H9 (cell line): ENCODE data around the gene ZNF44. TPM values are rescaled to one million over a fixed set of nuclear protein-coding genes. Genes with fewer than 3 reads are reported as not detected.

Source experiments
- DNase-seq: peaks from one replicate; pipeline ENCODE4 v3.0.0-alpha.2; 2017
- H2AFZ ChIP-seq: one replicate; pipeline ENCODE4 v1.6.1; 2013; ENCODE audit warnings: mild to moderate bottlenecking, low read length, control low read depth, moderate library complexity
- H2AK5ac ChIP-seq: 2 replicates; pipeline ENCODE4 v1.6.1; 2013; ENCODE audit warnings: low read length, control low read depth, mixed read lengths; ENCODE audit not compliant: insufficient read length
- H2BK120ac ChIP-seq: one replicate; pipeline ENCODE4 v1.6.1; 2013; ENCODE audit warnings: low read depth, mild to moderate bottlenecking, low read length, control low read depth, inconsistent platforms; ENCODE audit not compliant: poor library complexity, severe bottlenecking
- H2BK12ac ChIP-seq: 2 replicates; pipeline ENCODE4 v1.6.1; 2013; ENCODE audit warnings: low read length, control low read depth, mixed read lengths, low read depth; ENCODE audit not compliant: insufficient read length
- H2BK15ac ChIP-seq: 2 replicates; pipeline ENCODE4 v1.6.1; 2013; ENCODE audit warnings: low read depth, low read length, control low read depth
- H2BK20ac ChIP-seq: one replicate; pipeline ENCODE4 v1.6.1; 2013; ENCODE audit warnings: low read depth, mild to moderate bottlenecking, low read length, control low read depth, inconsistent platforms; ENCODE audit not compliant: poor library complexity, severe bottlenecking
- H2BK5ac ChIP-seq: 2 replicates; pipeline ENCODE4 v1.6.1; 2013; ENCODE audit warnings: low read length, control low read depth, mixed read lengths; ENCODE audit not compliant: insufficient read length
- H3K14ac ChIP-seq: 2 replicates; pipeline ENCODE4 v1.6.1; 2013; ENCODE audit warnings: low read length, control low read depth; ENCODE audit not compliant: insufficient read depth
- H3K18ac ChIP-seq: 2 replicates; pipeline ENCODE4 v1.6.1; 2013; ENCODE audit warnings: low read depth, mild to moderate bottlenecking, mixed read lengths, low read length, control low read depth; ENCODE audit not compliant: insufficient read length
- H3K23ac ChIP-seq: 2 replicates; pipeline ENCODE4 v1.6.1; 2013; ENCODE audit warnings: low read length, control low read depth, mixed read lengths, low read depth; ENCODE audit not compliant: insufficient read length
- H3K23me2 ChIP-seq: 2 replicates; pipeline ENCODE4 v1.6.1; 2013; ENCODE audit warnings: low read depth, mild to moderate bottlenecking, mixed read lengths, low read length, control low read depth; ENCODE audit not compliant: insufficient read length, poor library complexity, severe bottlenecking
- H3K27ac ChIP-seq: 2 replicates; pipeline ENCODE4 v1.5.1; 2013; ENCODE audit warnings: low read length, control low read depth, mixed read lengths, low read depth; ENCODE audit not compliant: insufficient read length
- H3K27me3 ChIP-seq: 2 replicates; pipeline ENCODE4 v1.6.1; 2013; ENCODE audit warnings: low read length, control low read depth, inconsistent platforms; ENCODE audit not compliant: insufficient read depth
- H3K4ac ChIP-seq: 2 replicates; pipeline ENCODE4 v1.6.1; 2013; ENCODE audit warnings: low read depth, mild to moderate bottlenecking, control low read depth, inconsistent platforms, low read length, moderate library complexity
- H3K4me1 ChIP-seq: 2 replicates; pipeline ENCODE4 v1.6.1; 2013; ENCODE audit warnings: low read length, control low read depth, inconsistent platforms; ENCODE audit not compliant: insufficient read depth
- H3K4me2 ChIP-seq: 2 replicates; pipeline ENCODE4 v1.6.1; 2013; ENCODE audit warnings: low read length, control low read depth, mixed read lengths; ENCODE audit not compliant: insufficient read length, insufficient read depth
- H3K56ac ChIP-seq: 2 replicates; pipeline ENCODE4 v1.6.1; 2013; ENCODE audit warnings: low read depth, mild to moderate bottlenecking, mixed read lengths, low read length, control low read depth; ENCODE audit not compliant: insufficient read length
- H3K79me1 ChIP-seq: 2 replicates; pipeline ENCODE4 v1.6.1; 2013; ENCODE audit warnings: low read depth, mild to moderate bottlenecking, moderate library complexity, low read length, control low read depth, inconsistent platforms; ENCODE audit not compliant: insufficient read depth, poor library complexity, severe bottlenecking
- H3K79me2 ChIP-seq: 2 replicates; pipeline ENCODE4 v1.6.1; 2013; ENCODE audit warnings: low read length, control low read depth, inconsistent platforms; ENCODE audit not compliant: insufficient read depth
- H3K9ac ChIP-seq: 2 replicates; pipeline ENCODE4 v1.6.1; 2013; ENCODE audit warnings: low read length, control low read depth, mixed read lengths; ENCODE audit not compliant: insufficient read length; ENCODE audit errors: extremely low read depth
- H3K9me3 ChIP-seq: one replicate; pipeline ENCODE4 v1.6.1; 2013; ENCODE audit warnings: low read depth, low read length, inconsistent platforms; ENCODE audit not compliant: control insufficient read depth
- H3T11ph ChIP-seq: one replicate; pipeline ENCODE4 v1.6.1; 2013; ENCODE audit warnings: mild to moderate bottlenecking, low read length, control low read depth, inconsistent platforms
- H4K20me1 ChIP-seq: one replicate; pipeline ENCODE4 v1.6.1; 2013; ENCODE audit not compliant: control insufficient read depth, insufficient read length, insufficient read depth
- H4K5ac ChIP-seq: 2 replicates; pipeline ENCODE4 v1.6.1; 2013; ENCODE audit warnings: low read depth, mild to moderate bottlenecking, mixed read lengths, low read length, control low read depth; ENCODE audit not compliant: insufficient read length
- H4K8ac ChIP-seq: replicated peaks from 2 replicates; pipeline ENCODE4 v1.6.1; 2013; ENCODE audit warnings: low read length, control low read depth, mixed read lengths, low read depth; ENCODE audit not compliant: insufficient read length
- H4K91ac ChIP-seq: 2 replicates; pipeline ENCODE4 v1.6.1; 2013; ENCODE audit warnings: low read depth, mild to moderate bottlenecking, moderate library complexity, mixed read lengths, low read length, control low read depth; ENCODE audit not compliant: insufficient read length
- H3K27ac Mint-ChIP-seq, 3 experiments: 2 replicates in 2 of 3; 3 replicates in 1 of 3; pipeline ENCODE4 v1.8.0; 2020 to 2021; ENCODE audit warnings: mixed read lengths in 3 of 3, mild to moderate bottlenecking in 1 of 3, moderate library complexity in 1 of 3
- H3K27me3 Mint-ChIP-seq: 2 replicates; pipeline ENCODE4 v1.8.0; 2021; ENCODE audit warnings: low read depth, mild to moderate bottlenecking, moderate library complexity, mixed read lengths
- H3K36me3 Mint-ChIP-seq, 3 experiments: 2 replicates in 2 of 3; 3 replicates in 1 of 3; pipeline ENCODE4 v1.8.0; 2020 to 2021; ENCODE audit warnings: low read depth in 3 of 3, mixed read lengths in 3 of 3; ENCODE audit not compliant: insufficient read depth in 1 of 3
- H3K4me1 Mint-ChIP-seq, 2 experiments: 2 replicates each; pipeline ENCODE4 v1.8.0; 2020; ENCODE audit warnings: mixed read lengths in 2 of 2
- H3K4me3 Mint-ChIP-seq, 2 experiments: 2 replicates in 1 of 2; 3 replicates in 1 of 2; pipeline ENCODE4 v1.8.0; 2020 to 2021; ENCODE audit warnings: mild to moderate bottlenecking in 2 of 2, mixed read lengths in 2 of 2, moderate library complexity in 1 of 2
- H3K9me3 Mint-ChIP-seq, 2 experiments: 2 replicates in 1 of 2; 3 replicates in 1 of 2; pipeline ENCODE4 v1.8.0; 2020; ENCODE audit warnings: mild to moderate bottlenecking in 2 of 2, mixed read lengths in 2 of 2, moderate library complexity in 1 of 2
- WGBS: extraction: QIAGEN DNeasy Blood & Tissue Kit; methylation state at CpG from one replicate; pipeline ENCODE4 v1.1.7; 2013; ENCODE audit warnings: missing lambda C conversion rate, low lambda C conversion rate, mixed read lengths; ENCODE audit not compliant: insufficient read length; ENCODE audit errors: extremely low coverage; 5-methylcytosine and 5-hydroxymethylcytosine counted together
- total RNA-seq: library from RNA; stranded (reverse); gene quantifications from 2 replicates; pipeline ENCODE4 v1.2.1, GENCODE V29; 2021
- TF ChIP-seq, protein P1 (sequence below): fragments of 200-600 bp; sonication (generic); conservative IDR thresholded peaks from 3 replicates; pipeline ENCODE4 v1.8.0; 2021; ENCODE audit warnings: antibody characterized with exemption, mild to moderate bottlenecking

ZNF44 gene
- total RNA-seq, 1 experiment from 2014 or later = 6.9 TPM

DNA sequence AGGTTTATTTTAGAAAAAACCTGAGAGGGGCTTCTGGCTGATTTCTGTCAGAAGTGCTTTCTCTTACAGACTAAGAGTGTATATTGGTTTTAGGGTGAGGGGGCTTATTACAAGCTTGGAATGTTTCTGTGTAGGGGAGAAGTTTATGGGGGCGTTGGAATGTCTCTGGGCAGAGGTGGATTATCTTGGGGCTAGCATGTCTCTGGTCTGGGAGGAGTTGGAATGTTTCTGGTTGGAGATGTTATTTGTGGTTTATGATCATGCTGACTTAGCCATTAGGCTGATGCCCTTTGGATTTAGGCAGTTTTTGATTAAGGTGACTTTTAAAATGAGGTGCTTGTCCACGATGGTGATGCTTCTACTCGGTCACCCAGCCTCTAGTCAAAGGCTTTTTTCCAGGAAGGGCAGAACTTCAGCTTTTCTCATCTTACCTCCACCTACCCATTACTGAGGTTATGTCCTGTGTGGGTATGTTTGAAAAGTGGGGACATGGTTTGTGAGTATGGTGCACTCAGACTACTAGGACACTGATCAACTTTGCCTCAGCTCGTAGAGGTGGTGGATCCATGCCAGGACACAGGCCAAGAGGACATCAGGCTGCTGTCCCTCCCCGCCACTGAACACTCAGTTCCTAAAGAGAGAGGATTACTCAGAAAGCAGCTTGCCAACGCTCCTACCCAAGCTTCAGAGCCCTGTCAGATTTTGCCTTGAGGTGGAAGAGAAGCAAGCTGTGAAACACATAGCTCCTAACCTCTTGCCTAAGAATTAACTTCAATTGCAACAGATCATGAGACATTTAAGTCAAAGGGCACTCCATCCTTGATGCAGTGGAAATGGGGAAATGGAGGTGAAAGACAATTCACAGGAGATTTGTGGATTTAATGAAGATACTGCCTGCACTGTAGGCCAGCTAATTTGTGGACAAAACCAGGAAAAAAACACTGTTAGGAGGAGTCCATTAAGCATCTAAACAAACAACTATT, 63.6 kb downstream of the ZNF44 start:
- Mint-ChIP-seq H3K4me3 (no peak overlapping the region), H3K9me3 (peaks cover 76 to 80% of the 10 kb centered on the region in 2 experiments), H3K27ac (no peak overlapping the region), H3K27me3 (peaks cover 2% of the 10 kb centered on the region), H3K36me3 (peaks cover 21 to 41% (median 37%) of the 10 kb centered on the region in 3 experiments), H3K4me1 (peaks cover 2 to 19% of the 10 kb centered on the region in 2 experiments; a peak in 2 of 4 replicates)
- no peak overlapping the region for H2BK20ac ChIP-seq
- H2BK12ac ChIP-seq = no peak overlapping the region
- no peak overlapping the region for H2BK120ac ChIP-seq
- no peak overlapping the region for H2AFZ ChIP-seq
- H4K8ac ChIP-seq = no peak overlapping the region
- no peaks in the 10 kb centered on the region for H3K27me3 ChIP-seq
- H3K9me3 ChIP-seq = peaks cover 19% of the 10 kb centered on the region
- no peak overlapping the region for H2BK5ac ChIP-seq
- H3K23ac ChIP-seq = no peak overlapping the region
- no peak overlapping the region for H3K4me2 ChIP-seq
- H4K5ac ChIP-seq = no peak overlapping the region
- no peak overlapping the region for H3T11ph ChIP-seq
- H3K9ac ChIP-seq = no peak overlapping the region
- no peaks in the 10 kb centered on the region for H3K23me2 ChIP-seq
- H3K18ac ChIP-seq = no peak overlapping the region
- H3K27ac ChIP-seq = no peak overlapping the region
- H4K91ac ChIP-seq = no peak overlapping the region
- H3K79me1 ChIP-seq = no peaks in the 10 kb centered on the region
- no peaks in the 10 kb centered on the region for H3K79me2 ChIP-seq
- H3K14ac ChIP-seq = no peak overlapping the region
- H3K56ac ChIP-seq = no peak overlapping the region
- H3K4me1 ChIP-seq = no peaks in the 10 kb centered on the region
- WGBS = no CpG with 5 or more reads among the region's 6 CpGs
- no peak overlapping the region for H2BK15ac ChIP-seq
- TF ChIP-seq, protein P1, sequence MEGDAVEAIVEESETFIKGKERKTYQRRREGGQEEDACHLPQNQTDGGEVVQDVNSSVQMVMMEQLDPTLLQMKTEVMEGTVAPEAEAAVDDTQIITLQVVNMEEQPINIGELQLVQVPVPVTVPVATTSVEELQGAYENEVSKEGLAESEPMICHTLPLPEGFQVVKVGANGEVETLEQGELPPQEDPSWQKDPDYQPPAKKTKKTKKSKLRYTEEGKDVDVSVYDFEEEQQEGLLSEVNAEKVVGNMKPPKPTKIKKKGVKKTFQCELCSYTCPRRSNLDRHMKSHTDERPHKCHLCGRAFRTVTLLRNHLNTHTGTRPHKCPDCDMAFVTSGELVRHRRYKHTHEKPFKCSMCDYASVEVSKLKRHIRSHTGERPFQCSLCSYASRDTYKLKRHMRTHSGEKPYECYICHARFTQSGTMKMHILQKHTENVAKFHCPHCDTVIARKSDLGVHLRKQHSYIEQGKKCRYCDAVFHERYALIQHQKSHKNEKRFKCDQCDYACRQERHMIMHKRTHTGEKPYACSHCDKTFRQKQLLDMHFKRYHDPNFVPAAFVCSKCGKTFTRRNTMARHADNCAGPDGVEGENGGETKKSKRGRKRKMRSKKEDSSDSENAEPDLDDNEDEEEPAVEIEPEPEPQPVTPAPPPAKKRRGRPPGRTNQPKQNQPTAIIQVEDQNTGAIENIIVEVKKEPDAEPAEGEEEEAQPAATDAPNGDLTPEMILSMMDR = no peak
- no peak overlapping the region for H2AK5ac ChIP-seq
- DNase-seq = no peak
- no peak overlapping the region for H3K4ac ChIP-seq
- no peaks in the 10 kb centered on the region for H4K20me1 ChIP-seq
